HG02678 (cell line): ENCODE measurements around the gene ZNRF2.
A peak's percentile ranks its signal among the peaks of the same experiment; 100 is the strongest.

Experiments used
- ATAC-seq: cut with Tn5 transposase; IDR thresholded peaks from one replicate; pipeline ENCODE4 v1.9.1; 2021; ENCODE audit warnings: mild to moderate bottlenecking, moderate library complexity; ENCODE audit not compliant: unreplicated experiment

Gene ZNRF2

DNA sequence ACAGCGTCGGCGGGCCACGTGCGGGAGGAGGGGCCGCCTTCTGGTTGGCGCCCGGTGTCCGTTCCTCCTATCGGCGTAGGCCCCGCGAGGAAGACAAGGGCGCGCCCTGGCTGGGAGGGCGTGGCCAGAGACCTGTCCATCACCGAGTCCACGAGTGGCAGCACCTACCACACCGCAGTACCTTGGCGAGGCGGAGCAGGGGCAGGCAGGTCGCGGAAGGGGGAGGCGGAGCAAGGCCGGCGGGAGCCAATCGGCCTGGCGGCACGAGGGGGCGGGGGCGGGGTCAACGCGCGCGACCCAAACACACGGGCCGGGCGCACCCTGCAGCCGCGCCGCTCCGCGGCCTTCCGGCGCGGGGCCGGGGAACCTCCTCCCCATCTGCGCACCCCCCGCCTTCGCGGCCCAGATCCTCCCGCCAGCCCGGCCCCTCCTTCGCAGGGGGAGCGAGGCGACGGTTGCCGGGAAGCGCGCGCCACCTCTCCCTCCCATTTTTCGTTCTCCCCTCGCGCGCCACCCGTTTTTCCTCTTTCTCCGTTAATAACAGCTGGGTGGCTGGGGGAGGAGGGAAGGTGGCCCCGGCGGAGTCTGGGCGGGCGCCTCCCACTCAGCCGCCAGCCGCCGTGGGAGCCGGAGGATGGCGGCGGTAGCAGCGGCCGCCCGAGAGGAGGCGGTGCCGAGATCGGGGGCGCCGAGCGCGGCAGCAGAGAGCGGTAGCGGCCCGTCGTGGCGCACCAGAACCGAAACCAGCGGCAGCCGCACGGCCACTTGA lies at the start of gene ZNRF2:
ZNRF2 (plus strand) TSS at position 300 of the 769 bp plus-strand sequence. CDS start 761 bp downstream, outside the sequence.
- peak; percentile 84 for ATAC-seq

DNA sequence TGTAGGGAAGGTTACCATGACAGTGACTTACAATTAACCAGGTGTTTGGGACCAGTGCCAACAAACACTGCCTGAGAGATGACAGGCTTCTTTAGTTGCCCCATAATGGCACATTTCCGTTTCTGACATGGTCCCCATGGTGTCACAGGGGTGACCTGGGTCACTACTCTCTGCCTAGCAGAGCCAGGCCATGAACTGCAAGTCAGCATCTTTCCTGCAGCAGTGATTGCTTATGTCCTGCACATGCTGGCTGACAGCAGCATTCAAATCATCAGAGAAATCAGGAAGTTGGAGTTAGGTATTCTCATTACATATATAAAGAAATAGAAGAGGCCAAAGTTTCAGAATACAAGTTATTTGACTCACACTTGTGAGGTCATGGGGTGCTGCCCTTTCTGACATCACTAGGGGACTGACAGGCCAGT lies 47.1 kb upstream of the ZNRF2 start:
- no peak for ATAC-seq

DNA sequence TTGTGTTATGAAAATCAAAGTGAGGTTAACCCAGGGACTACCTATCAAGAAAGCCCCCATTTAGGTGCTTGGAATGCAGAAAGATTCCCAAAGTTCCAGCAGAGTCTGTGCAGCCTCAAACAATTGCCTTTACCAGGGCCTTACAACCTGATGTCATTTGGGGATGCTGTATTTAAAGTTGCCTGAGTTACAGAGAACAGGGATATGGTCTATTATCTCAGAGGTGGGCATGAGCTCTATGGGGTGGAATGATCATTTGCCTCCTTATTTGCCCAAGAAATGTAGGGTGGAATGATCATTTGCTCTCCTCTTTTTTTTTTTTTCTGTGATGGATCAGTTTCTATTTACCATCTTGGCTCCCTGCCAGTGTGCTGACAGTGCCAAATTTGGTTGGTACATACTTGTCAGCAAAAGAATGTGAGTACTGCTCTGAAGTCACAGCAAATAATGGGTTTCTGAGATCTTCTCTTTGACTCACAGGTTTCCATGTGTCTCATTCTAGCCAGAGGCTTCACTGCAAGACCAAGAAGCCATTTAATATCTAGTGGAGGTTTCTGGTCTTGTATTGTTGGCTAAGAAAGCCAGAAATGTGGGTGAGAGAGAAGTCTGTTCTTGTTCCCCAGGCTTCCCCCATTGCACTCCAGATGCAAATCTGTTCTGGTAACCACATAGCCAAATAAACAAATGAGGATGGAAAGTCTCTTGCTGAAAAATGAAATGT lies 45.5 kb upstream of the ZNRF2 start:
- ATAC-seq, result peak; percentile 73

DNA sequence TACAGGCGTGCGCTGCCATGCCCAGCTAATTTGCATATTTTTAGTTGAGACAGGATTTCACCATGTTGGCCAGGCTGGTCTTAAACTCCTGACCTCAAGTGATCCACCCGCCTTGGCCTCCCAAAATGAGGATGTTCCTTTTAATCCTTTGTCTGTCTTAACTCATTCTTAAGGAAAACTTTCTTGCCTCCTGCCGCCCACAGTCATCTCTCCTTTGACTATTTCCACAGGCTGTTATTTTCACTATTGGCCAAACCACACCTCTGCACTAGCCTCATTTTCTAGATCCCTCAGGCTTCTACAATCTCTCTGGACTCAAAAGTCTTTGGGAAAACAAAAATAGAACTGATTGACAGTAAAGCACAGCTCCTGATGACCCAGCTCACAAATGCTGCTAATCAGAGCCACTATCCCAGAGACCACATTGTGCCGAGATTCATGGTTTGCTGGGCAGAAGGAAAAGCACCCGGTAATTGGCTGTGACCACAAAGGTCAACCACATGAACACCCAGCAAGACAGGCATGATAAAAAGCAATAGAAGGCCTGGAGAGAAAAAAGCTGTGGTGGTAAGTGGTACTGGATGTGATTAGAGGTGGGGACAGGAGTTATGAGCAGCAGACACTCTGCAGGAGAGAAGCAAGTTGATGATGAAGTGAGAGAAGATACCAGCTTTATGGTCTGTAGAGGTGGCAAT lies 44.1 kb upstream of the ZNRF2 start:
- ATAC-seq, result no peak

DNA sequence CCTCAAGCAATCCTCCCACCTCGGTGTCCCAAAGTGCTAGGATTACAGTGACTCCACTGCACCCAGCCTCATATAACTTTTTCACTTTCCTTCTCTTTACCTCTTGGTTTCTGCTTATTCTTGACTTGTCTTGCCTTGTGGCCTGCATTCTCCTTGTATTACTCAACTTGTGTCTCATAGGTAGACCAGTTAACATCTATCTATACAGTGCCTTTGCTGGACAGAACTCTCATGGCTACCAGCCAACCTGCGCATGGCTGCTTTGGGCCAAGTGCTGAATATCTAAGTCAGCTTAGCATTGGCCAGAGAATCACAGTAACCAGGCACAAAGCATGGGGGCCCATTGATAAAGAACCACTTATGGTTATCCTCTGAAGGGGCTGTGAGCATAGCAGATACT lies 42.6 kb upstream of the ZNRF2 start:
- ATAC-seq, result no peak

DNA sequence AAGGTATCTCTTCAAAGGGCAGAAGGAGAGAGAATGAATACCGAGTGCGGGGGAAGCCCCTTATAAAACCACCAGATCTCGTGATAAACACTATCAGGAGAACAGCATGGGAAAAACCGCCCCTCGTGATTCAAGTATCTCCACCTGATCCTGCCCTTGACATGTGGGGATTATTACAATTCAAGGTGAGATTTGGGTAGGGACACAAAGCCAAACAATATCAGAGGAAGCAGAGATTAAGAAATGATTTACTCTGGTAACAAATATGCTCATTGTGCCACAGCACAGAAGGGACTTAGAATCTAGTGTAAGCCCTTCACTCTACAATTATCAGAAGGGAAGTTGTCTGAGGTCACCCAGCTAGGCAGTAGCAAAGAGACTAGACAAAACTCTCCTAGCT lies 40.1 kb upstream of the ZNRF2 start:
- ATAC-seq, result no peak

DNA sequence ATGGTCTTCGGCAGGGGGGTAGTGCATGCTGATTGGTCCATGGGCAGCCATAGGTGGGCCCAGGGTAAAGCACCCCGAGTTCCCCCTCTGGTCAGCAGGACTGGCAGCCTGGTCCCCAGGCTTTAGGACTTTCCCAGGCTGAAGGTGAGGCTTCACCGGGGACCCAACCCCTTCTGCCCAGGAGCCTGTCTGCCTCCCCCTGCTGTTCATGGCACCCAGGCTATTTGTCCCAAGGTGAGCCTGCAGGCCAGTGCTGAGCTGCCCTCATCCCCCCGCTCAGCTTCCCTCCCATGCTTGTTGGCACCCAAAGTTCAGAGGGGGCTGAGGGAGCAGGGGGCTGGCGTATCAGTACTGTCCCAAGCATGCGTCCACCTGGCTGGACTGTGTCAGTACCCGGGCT lies 38.5 kb upstream of the ZNRF2 start:
- ATAC-seq, result no peak

DNA sequence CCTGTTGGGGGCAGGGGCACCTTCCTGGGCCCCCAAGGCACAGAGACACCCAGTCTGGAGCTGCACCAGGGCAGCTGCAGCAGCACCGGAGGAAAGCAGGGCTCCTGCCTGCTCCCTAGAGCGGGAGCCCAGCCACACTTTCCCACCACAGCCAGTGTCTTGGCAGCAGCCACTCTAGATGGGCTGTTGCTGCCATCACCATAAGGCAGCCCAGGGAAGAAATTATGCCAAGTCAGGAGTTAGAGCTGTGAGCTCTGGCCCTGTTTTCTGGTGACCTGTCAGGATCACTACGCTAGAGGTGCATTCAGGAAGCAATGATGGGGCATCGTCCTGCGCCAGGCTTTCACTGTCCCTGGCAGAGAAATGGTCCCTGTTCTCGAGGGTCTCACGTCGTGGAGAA lies 38.0 kb upstream of the ZNRF2 start:
- no peak for ATAC-seq

DNA sequence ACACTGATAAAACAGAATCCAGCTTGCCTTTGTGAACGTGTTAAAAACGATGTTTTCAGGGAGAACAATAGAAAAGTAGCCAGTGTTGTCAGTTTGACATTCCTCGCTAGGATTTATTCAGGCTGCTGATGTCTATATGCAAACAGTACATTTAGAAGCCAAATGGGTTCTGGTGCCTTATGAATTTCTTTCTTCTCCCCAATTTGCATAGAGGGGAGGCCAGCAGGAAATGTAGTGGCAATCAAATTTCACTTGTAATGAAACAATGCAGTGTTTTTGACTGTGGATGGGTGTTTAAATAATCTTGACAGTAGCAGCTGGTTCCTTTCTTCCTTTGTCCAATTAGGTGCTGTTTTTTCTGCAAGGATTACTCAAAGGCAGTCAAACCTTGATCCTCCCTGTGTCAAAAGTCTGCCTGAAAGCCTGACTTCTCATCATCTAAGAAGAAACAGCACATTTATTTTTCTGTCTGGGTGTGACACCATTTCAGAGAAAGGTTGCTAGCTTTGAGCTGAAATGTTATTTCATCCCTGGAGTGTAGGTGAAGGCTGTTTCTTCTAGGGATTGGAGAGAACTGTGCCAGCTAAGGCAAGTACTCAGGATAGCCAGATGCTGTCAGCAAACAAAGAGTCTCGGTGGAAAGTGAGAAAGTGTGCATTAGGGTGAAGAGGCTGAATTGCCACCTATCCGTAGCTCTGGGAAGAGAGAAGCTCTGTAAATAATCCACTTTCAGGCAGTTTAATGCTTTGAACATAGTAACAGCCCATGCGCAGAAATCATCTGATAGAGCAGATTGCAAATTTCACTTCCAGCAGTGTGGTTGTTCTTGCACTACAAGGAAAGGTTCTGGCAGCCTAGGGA lies 36.6 kb upstream of the ZNRF2 start:
- ATAC-seq, result no peak

DNA sequence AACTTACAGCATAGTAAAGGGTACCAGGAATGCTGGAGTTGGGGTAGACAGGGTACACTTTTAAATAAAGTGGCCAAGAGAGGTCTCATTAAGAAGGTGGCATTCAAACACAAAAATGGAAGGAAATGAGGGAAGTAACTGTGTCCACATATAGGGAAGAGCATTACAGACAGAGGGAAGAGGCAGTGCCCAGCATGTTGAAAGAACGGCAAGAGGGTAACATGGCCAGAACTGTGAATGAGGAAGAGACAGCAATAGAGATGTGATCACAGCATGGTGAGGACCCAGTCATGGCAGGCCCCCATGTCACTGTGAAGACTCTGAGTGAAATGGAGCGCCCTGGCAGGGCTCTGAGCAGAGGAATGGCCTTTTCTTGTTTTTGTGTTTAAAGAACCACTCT lies 35.1 kb upstream of the ZNRF2 start:
- ATAC-seq, result no peak

DNA sequence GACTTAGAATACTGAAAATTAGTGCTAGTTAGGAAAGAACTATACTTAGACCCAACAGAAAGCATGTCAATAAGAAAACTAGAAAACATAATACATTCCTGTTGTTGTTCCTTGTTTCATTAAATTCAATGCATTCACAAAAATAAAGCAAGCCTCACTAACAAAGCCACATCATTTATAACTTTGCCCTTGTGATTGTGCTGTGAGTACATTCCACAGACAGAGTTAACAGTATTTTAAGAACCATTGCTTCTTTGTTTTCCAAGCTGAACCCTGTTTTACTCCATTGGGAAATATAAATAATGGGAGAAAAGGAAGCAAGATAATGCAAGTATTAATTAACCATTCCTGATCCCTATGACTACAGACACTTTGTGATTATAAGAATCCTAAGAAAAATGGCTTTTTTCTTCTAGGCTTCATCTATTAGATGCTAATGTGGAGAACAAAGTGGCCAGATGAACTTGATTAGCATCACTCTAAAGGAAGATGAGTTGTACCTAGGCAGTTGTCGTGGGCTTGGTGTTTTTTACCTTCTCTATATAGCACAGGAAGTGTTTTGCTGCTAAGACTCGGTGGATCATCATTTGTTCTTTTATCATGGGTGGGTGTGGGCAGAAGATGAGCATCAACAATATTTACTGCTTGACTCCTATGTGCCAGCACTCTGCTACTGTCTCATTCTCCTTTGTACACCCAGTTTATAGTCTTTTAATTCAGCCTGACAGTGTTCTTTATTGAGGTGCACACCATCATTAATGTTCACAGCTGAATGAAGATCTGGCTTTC lies 34.2 kb upstream of the ZNRF2 start:
- ATAC-seq, result no peak

DNA sequence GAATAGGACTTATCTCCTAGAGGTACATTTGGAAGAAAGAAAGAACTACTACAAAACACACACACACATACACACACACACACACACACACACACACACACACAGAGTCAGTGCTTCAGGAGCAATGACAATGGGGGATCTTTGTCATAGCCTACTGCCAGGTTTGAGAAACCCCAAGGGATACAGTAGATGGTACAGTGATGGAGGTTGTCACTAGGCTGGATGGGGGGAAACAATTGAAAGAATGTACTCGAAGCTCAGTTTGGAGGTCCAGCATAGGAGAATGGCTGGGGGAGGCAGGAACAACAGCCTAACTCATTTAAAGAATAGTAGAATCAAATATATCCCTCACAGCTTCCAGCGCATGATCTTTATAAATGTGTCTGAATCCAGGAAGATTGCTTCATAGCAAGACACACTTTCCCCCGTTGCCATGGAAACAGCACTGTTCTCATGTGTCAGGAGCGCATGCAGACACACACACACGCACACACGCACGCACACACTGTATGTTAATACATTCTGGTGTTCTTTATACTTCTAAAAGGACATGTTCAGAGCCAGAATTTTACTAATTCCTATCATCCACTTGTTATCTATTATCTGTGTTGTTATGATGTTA lies 32.6 kb upstream of the ZNRF2 start:
- no peak for ATAC-seq

DNA sequence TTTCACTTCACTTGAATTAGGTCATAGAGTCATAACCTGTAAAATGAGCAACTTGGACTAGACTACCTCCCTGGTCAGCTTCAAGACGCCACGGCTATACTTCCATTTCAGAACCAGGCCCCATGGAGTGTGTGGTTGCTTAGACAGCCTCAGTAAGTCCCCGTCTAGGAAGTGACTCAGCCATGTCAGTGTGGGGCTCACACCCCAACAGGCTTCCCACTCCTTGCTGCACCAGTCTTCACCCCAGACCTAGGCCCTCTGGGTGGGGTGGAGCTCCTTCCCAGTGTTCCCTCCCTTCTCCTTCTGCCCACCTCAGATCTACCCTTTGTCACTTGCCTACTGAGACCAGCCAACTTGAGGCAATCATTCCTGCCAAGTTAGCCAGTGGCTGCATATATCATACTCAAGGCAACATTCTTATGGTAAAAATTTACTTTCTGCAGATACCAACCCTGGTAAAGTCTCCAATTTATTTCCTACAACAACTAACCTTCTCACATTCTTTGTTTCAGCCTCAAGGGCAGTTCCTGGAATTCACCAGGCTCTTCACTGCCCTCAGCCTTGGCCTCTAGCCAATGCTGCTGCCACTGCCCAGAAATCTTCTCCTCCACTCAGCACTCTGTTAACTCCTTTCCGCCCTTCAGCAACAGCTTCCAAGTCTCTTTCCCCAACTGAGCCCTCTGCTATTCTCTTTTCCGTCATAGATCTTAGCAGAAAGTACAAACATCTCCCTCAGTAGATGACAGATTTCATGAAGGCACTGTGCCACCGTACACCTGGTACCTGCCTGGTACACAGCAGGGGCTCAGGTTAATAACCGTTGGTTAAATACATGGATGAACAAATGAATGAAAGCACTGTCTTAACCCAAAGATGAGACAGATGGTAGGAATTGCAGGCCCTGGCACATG lies 31.3 kb upstream of the ZNRF2 start:
- ATAC-seq, result no peak

DNA sequence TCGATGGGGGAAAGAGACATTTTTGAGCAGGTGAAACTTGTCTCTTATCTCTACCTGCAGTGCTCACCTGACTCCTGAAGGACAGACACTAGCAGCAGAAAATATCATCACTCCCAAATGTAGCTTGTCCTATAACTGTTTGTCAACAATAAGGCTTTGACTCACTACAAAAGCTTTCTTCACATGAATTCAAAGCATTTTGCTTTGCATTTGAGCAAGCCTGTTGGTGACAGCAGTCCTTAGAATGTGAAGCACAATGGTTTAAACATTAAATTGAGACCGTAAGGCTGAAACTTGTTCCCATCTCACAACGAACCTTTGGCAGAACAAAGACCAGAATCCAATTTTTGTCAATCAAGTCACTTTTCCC lies 30.6 kb upstream of the ZNRF2 start:
- ATAC-seq, result no peak

DNA sequence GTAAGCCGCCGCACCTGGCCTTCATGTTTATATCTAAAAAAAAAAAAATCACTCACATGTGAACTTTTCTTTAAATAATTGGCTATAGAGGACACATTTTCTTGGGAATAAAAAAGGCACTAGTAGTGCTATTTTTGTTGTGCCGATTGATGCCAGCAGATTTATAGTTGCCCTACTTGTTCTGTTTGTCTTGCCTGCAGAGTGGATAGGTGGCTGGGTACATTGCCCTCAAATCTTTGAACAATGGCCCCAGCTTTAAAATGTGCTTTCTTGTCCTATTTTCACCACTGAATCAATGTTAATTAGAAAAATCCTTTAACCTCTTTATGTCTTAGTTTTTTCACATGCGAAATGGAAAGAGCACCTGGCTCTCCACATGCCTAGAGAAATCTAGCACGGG lies 30.1 kb upstream of the ZNRF2 start:
- no peak for ATAC-seq

DNA sequence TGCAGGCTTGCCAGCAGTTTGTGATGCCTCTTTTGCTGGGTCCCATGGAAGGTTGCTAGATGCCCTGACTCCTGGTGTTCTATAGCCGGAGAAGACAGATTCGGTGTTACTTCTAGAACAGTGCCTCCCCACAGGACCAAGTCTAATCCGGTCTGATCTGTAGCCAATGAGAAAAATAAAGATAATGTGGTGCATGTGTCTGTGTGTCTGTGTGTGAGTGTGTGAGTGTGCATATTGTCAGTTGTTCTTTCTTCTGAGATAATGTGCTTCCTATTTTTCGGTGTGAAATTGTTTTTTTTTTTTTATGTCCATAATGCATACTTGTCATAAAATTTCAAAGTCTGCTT lies 29.7 kb upstream of the ZNRF2 start:
- ATAC-seq, result no peak

DNA sequence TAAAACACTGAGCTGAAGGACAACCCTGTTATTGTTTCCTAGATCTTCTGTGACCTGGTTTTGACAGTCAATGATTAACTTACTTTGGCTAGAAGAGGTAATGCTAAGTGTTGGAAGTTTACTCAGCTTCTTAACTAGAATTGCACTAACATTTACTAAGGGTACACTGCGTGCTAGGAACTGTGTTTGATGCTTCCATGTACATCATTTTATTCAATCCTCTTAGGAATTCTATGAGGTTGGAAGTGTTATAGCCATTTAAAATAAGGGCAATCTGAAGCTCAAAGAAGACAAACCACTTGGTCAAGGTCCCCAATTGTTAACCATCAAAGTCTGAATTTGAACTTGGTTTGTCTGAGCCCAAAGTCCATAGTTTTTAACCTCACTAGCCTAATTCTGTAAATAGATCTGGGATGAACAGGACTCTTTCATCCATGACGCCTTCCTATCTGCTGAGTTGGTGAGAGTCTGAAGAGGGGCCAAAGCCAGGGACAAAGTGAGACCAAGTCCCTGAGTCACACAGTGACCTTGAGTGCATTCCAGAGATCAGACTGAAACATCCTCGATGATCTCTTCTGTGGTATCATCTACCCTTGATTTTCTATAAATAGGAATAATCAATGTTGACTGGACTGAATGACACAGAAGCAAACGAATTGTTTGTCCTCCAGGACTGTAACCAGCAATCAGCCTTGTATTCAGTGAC lies 29.2 kb upstream of the ZNRF2 start:
- ATAC-seq, result no peak

DNA sequence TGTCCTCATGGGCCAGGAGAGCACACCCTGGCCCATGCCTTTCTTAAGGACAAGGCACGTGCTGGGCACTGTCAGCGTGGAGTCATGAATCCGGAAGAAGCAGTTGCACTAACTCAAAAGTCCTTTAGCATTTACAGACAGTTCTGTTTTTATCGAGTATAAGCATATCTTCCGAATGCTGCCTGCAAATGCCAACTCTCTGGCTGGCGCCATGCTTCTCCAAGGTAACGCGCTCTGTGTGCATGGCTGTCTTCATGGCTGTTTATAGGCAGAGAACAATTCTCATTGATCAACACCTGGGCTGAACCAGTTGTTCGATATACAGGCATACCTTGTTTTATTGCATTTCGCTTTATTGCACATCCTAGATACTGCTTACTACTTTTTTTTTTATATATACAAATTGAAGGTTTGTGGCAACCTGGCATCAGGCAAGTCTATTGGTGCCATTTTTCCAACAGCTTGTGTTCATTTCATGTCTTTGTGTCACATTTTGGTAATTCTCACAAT lies 28.0 kb upstream of the ZNRF2 start:
- ATAC-seq, result no peak
